CD4-positive, alpha-beta T cell treated with Interleukin-17A for 4 hours (primary cell): ENCODE measurements around the gene CCNL1.
"Not testable (repeated sequence)": the region's sequence is repeated elsewhere in the genome, so short reads cannot be mapped to it uniquely, and the experiment has no call there.

ENCODE experiments used
- DNase-seq: peaks from one replicate; pipeline ENCODE4 v3.0.0-alpha.2; 2020; ENCODE audit warnings: mixed read lengths

The CCNL1 gene

GRCh38 chr3:157102595-157102994 is 57.4 kb downstream of the CCNL1 start:
- not testable (repeated sequence) for DNase-seq

GRCh38 chr3:157102098-157102497 is 57.8 kb downstream of the CCNL1 start:
- no peak for DNase-seq

GRCh38 chr3:157101486-157101885 is 58.5 kb downstream of the CCNL1 start:
- DNase-seq, result no peak

- no peak for DNase-seq
These were observed 59.1 kb downstream of the CCNL1 start for GRCh38 chr3:157100608-157101396.

GRCh38 chr3:157100096-157100477 is 59.9 kb downstream of the CCNL1 start:
- DNase-seq, result no peak

- no peak for DNase-seq
These were observed 60.4 kb downstream of the CCNL1 start for GRCh38 chr3:157099326-157100095.

- no peak for DNase-seq
These were observed 61.1 kb downstream of the CCNL1 start for GRCh38 chr3:157098823-157099185.

GRCh38 chr3:157098121-157098822 is 61.7 kb downstream of the CCNL1 start:
- DNase-seq, result no peak
